HEK293T (cell line): ENCODE data around the gene SFXN4.

Experiments
- FOXA1 ChIP-seq: fragments of 450-650 bp; IDR thresholded peaks from 2 replicates; pipeline ENCODE4 v1.6.1; 2016; ENCODE audit warnings: mild to moderate bottlenecking
- FOXK2 ChIP-seq: fragments of 450-650 bp; IDR thresholded peaks from 2 replicates; pipeline ENCODE4 v1.6.1; 2016; ENCODE audit warnings: mild to moderate bottlenecking
- FOXM1 ChIP-seq: fragments of 450-650 bp; IDR thresholded peaks from 2 replicates; pipeline ENCODE4 v1.6.1; 2017; ENCODE audit warnings: mild to moderate bottlenecking, borderline replicate concordance
- HDGF ChIP-seq: fragments of 450-650 bp; IDR thresholded peaks from 2 replicates; pipeline ENCODE4 v1.6.1; 2017; ENCODE audit warnings: antibody characterized with exemption, borderline replicate concordance
- NFRKB ChIP-seq: fragments of 450-650 bp; IDR thresholded peaks from 2 replicates; pipeline ENCODE4 v1.6.1; 2016; ENCODE audit warnings: mild to moderate bottlenecking, moderate library complexity
- SP1 ChIP-seq: fragments of 450-650 bp; IDR thresholded peaks from 2 replicates; pipeline ENCODE4 v1.6.1; 2017
- SUZ12 ChIP-seq: fragments of 450-650 bp; IDR thresholded peaks from 2 replicates; pipeline ENCODE4 v1.6.1; 2016; ENCODE audit warnings: mild to moderate bottlenecking

DNA sequence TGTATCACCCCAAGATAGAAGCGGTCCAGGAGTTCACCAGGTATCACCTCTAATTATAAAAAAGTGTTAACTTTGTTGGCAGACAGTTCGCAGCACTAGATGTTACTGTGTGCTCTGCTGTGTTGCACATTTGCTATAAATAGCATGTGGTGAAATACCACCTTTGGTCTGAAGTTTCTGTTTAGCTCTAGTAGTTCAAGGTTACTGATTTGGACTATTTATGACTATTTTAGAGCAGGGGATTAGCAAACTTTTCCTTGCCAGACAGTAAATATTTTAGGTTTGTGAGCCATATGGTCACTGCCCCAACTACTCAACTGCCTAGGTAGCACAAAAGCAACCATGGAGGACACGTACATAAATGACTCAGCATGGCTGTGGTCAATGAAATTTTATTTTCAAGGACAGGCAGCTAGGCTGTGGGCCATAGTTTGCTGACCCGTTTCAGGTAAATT lies 45.1 kb downstream of the SFXN4 start:
- TF ChIP-seq FOXM1 (no peak), SP1 (no peak), NFRKB (no peak), FOXK2 (no peak), SUZ12 (no peak), FOXA1 (no peak), HDGF (no peak)
